ENCODE data around the gene CSF2. TPM values are rescaled to one million over a fixed set of nuclear protein-coding genes. Genes with fewer than 3 reads are reported as not detected.
"Not testable (repeated sequence)": the region's sequence is repeated elsewhere in the genome, so short reads cannot be mapped to it uniquely, and the experiment has no call there.

Gene CSF2
- total RNA-seq, 3 donors from 2014 or later (not counting 1 experiment from before 2014, with no cell fraction given), result 0.65 to 1.2 (median 0.82) TPM

DNA sequence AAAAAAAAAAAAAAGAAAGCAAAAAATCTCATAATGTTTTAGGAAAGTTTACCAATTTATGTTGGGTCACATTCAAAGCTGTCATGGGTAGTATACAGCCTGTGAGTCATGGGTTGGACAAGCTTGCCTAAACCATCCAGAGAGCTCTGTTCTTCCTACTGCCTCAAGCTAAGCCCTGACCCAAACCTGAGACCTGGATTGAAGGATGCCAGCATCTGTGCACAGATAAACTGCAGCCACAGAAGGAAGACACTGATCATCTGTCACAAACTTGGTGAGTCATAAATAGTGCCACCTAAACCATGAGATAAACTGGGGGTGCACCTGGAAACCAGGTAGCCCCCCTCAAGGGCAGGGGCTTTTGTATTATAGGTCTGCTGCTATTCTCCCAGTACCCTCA, 31.0 kb downstream of the CSF2 start:
- Histone ChIP-seq H3K9me3 (ENCODE audit: control insufficient read depth, insufficient read depth, low read length) (no peaks in the 10 kb centered on the region), H3K27me3 (ENCODE audit: control insufficient read depth, insufficient read depth, low read length) (no peaks in the 10 kb centered on the region), H3K27ac (ENCODE audit: low read length) (peak overlapping the region; percentile 77), H3K4me3 (ENCODE audit: low read length) (no peak overlapping the region), H3K36me3 (ENCODE audit: control insufficient read depth, insufficient read depth, low read length) (no peaks in the 10 kb centered on the region), H3K4me1 (ENCODE audit: control insufficient read depth, insufficient read depth, low read length) (peaks cover 64% of the 10 kb centered on the region)
- TF ChIP-seq, protein P1, sequence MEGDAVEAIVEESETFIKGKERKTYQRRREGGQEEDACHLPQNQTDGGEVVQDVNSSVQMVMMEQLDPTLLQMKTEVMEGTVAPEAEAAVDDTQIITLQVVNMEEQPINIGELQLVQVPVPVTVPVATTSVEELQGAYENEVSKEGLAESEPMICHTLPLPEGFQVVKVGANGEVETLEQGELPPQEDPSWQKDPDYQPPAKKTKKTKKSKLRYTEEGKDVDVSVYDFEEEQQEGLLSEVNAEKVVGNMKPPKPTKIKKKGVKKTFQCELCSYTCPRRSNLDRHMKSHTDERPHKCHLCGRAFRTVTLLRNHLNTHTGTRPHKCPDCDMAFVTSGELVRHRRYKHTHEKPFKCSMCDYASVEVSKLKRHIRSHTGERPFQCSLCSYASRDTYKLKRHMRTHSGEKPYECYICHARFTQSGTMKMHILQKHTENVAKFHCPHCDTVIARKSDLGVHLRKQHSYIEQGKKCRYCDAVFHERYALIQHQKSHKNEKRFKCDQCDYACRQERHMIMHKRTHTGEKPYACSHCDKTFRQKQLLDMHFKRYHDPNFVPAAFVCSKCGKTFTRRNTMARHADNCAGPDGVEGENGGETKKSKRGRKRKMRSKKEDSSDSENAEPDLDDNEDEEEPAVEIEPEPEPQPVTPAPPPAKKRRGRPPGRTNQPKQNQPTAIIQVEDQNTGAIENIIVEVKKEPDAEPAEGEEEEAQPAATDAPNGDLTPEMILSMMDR (IDR thresholded peaks at IDR 0.05), result no peak
- H3K36me3 Mint-ChIP-seq, result no peaks in the 10 kb centered on the region
- H3K4me1 Mint-ChIP-seq, result peaks cover 61 to 64% of the 10 kb centered on the region in 2 donors
- peak overlapping the region; percentile 92 to 94 for H3K27ac Mint-ChIP-seq
- ATAC-seq, result peak in 1 of 3 donors; percentile 6
- H3K4me3 Mint-ChIP-seq, result peak overlapping the region; percentile 28
- no peak for DNase-seq
- H3K27me3 Mint-ChIP-seq (ENCODE audit: low read depth in 2 of 2), result no peaks in the 10 kb centered on the region
- no peaks in the 10 kb centered on the region for H3K9me3 Mint-ChIP-seq
- intact Hi-C loops (cut with micrococcal nuclease), result loop anchor here (5.0 to 10.0 kb wide), 2 partner anchors 42 to 820 kb away; partner anchors contain the start of gene IL3

DNA sequence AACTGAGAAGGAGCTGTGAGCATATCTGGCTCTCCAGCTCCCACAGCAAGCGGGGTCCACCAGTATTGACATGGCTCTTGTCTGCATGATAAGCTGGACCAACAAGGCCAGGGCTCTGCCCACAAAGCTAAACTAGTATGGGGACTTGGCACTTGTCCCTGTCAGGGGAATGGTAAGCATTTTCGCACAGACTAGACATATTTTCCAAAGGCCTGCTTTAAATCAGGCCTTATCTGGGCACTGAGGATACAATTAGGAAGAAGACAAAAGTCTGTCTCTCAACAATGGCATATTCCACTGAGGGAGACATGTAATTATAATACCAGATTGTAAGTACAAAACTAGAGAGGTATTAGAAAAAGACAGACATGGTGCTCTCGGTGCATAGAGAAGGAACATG, 32.1 kb downstream of the CSF2 start:
- Histone ChIP-seq H3K27ac (ENCODE audit: low read length) (no peak overlapping the region), H3K27me3 (ENCODE audit: control insufficient read depth, insufficient read depth, low read length) (no peaks in the 10 kb centered on the region), H3K4me1 (ENCODE audit: control insufficient read depth, insufficient read depth, low read length) (peaks cover 64% of the 10 kb centered on the region), H3K36me3 (ENCODE audit: control insufficient read depth, insufficient read depth, low read length) (no peaks in the 10 kb centered on the region), H3K4me3 (ENCODE audit: low read length) (no peak overlapping the region), H3K9me3 (ENCODE audit: control insufficient read depth, insufficient read depth, low read length) (no peaks in the 10 kb centered on the region)
- peak overlapping the region in 1 of 2 donors; percentile 92 for H3K27ac Mint-ChIP-seq
- WGBS (ENCODE audit: insufficient coverage), result 98% methylated on average over 3 of the region's 3 CpGs
- H3K27me3 Mint-ChIP-seq (ENCODE audit: low read depth in 2 of 2), result no peaks in the 10 kb centered on the region
- ATAC-seq, result no peak
- H3K4me3 Mint-ChIP-seq, result no peak overlapping the region
- H3K4me1 Mint-ChIP-seq, result peaks cover 62 to 64% of the 10 kb centered on the region in 2 donors
- DNase-seq, result no peak
- intact Hi-C loops (cut with micrococcal nuclease), result loop anchor here (10.0 kb wide), 1 partner anchor 821 kb away; no protein-coding TSS in a partner anchor
- no peaks in the 10 kb centered on the region for H3K9me3 Mint-ChIP-seq
- no peaks in the 10 kb centered on the region for H3K36me3 Mint-ChIP-seq
- TF ChIP-seq, protein P1 (IDR thresholded peaks at IDR 0.05), result no peak

DNA sequence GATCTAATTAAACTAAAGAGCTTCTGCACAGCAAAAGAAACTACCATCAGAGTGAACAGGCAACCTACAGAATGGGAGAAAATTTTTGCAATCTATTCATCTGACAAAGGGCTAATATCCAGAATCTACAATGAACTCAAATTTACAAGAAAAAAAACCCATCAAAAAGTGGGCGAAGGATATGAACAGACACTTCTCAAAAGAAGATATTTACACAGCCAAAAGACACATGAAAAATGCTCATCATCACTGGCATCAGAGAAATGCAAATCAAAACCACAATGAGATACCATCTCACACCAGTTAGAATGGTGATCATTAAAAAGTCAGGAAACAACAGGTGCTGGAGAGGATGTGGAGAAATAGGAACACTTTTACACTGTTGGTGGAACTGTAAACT, 34.9 kb downstream of the CSF2 start:
- Mint-ChIP-seq H3K4me1 (peaks cover 57 to 61% of the 10 kb centered on the region in 2 donors), H3K27ac (peak overlapping the region in 1 of 2 donors; percentile 6)
- WGBS (ENCODE audit: insufficient coverage), result 89% methylated on average over 1 of the region's 1 CpG
- not testable (repeated sequence) for H3K27me3 ChIP-seq (ENCODE audit: control insufficient read depth, insufficient read depth, low read length); H3K27me3 Mint-ChIP-seq (ENCODE audit: low read depth in 2 of 2); H3K9me3 Mint-ChIP-seq; H3K27ac ChIP-seq (ENCODE audit: low read length); ATAC-seq; H3K36me3 ChIP-seq (ENCODE audit: control insufficient read depth, insufficient read depth, low read length); H3K4me3 ChIP-seq (ENCODE audit: low read length); H3K4me3 Mint-ChIP-seq; H3K36me3 Mint-ChIP-seq; DNase-seq; H3K9me3 ChIP-seq (ENCODE audit: control insufficient read depth, insufficient read depth, low read length)
- H3K4me1 ChIP-seq (ENCODE audit: control insufficient read depth, insufficient read depth, low read length), result peaks cover 42% of the 10 kb centered on the region
- intact Hi-C loops (cut with micrococcal nuclease), result loop anchor here (10.0 kb wide), 1 partner anchor 824 kb away; no protein-coding TSS in a partner anchor

DNA sequence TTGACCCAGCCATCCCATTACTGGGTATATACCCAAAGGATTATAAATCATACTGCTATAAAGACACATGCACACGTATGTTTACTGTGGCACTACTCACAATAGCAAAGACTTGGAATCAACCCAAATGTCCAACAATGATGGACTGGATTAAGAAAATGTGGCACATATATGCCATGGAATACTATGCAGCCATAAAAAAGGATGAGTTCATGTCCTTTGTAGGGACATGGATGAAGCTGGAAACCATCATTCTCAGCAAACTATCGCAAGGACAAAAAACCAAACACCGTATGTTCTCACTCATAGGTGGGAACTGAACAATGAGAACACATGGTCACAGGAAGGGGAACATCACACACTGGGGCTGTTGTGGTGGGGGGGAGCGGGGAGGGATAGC, 35.4 kb downstream of the CSF2 start:
- intact Hi-C loops (cut with micrococcal nuclease), result loop anchor here (10.0 kb wide), 1 partner anchor 824 kb away; no protein-coding TSS in a partner anchor
- H3K9me3 ChIP-seq (ENCODE audit: control insufficient read depth, insufficient read depth, low read length); H3K4me3 Mint-ChIP-seq; H3K27ac ChIP-seq (ENCODE audit: low read length); DNase-seq; H3K9me3 Mint-ChIP-seq; H3K27me3 ChIP-seq (ENCODE audit: control insufficient read depth, insufficient read depth, low read length); H3K27me3 Mint-ChIP-seq (ENCODE audit: low read depth in 2 of 2); H3K36me3 ChIP-seq (ENCODE audit: control insufficient read depth, insufficient read depth, low read length); H3K4me3 ChIP-seq (ENCODE audit: low read length); H3K36me3 Mint-ChIP-seq; ATAC-seq: not testable (repeated sequence)
- H3K27ac Mint-ChIP-seq, result peak overlapping the region in 1 of 2 donors; percentile 6
- H3K4me1 Mint-ChIP-seq, result peaks cover 57 to 61% of the 10 kb centered on the region in 2 donors
- H3K4me1 ChIP-seq (ENCODE audit: control insufficient read depth, insufficient read depth, low read length), result peaks cover 39% of the 10 kb centered on the region
- WGBS (ENCODE audit: insufficient coverage), result no CpG with 5 or more reads among the region's 4 CpGs

Data from natural killer cell (primary cell).